DND-41 (cell line): Measurements from ENCODE around the gene NAGA.

ENCODE experiments used
- ATAC-seq: fragments of 200-7000 bp; cut with Tn5 transposase; 3 replicates; pipeline ENCODE4 v1.9.1; 2021; ENCODE audit warnings: low read depth; ENCODE audit not compliant: insufficient read depth
- DNase-seq: peaks from one replicate; pipeline ENCODE4 v3.0.0-alpha.2; 2020
- H2AFZ ChIP-seq: 2 replicates; pipeline ENCODE4 v1.6.0; 2012; ENCODE audit warnings: low read depth, low read length
- H3K27ac ChIP-seq: 2 replicates; pipeline ENCODE4 v1.5.1; 2012; ENCODE audit warnings: low read length, inconsistent platforms
- H3K27me3 ChIP-seq: fragments of 200-600 bp; sonication (generic); 2 replicates; pipeline ENCODE4 v1.6.0; 2012; ENCODE audit warnings: low read length, mild to moderate bottlenecking, inconsistent platforms; ENCODE audit not compliant: insufficient read depth, poor library complexity
- H3K36me3 ChIP-seq: 2 replicates; pipeline ENCODE4 v1.5.1; 2012; ENCODE audit warnings: low read length, inconsistent platforms; ENCODE audit not compliant: insufficient read depth
- H3K4me1 ChIP-seq: 2 replicates; pipeline ENCODE4 v1.5.1; 2012; ENCODE audit warnings: mild to moderate bottlenecking, low read length; ENCODE audit not compliant: insufficient read depth
- H3K4me2 ChIP-seq: 2 replicates; pipeline ENCODE4 v1.6.0; 2012; ENCODE audit warnings: mild to moderate bottlenecking, moderate library complexity, low read length, inconsistent platforms; ENCODE audit not compliant: insufficient read depth
- H3K4me3 ChIP-seq, 2 experiments: fragments of 200-600 bp in 1 of 2; shearing (Covaris generic) in 1 of 2; 2 replicates each; pipeline ENCODE4 v1.5.1; 2012 to 2016; ENCODE audit warnings: inconsistent platforms in 2 of 2, low read length in 2 of 2, mild to moderate bottlenecking in 2 of 2, low read depth in 1 of 2, moderate library complexity in 1 of 2
- H3K79me2 ChIP-seq: 2 replicates; pipeline ENCODE4 v1.6.0; 2012; ENCODE audit warnings: low read length, inconsistent platforms; ENCODE audit not compliant: insufficient read depth
- H3K9ac ChIP-seq: 2 replicates; pipeline ENCODE4 v1.6.0; 2012; ENCODE audit warnings: low read depth, mild to moderate bottlenecking, inconsistent platforms, low read length, moderate library complexity
- H3K9me3 ChIP-seq: 2 replicates; pipeline ENCODE4 v1.5.1; 2012; ENCODE audit warnings: low read length, moderate library complexity, mild to moderate bottlenecking, inconsistent platforms; ENCODE audit not compliant: insufficient read depth, severe bottlenecking
- H4K20me1 ChIP-seq: 2 replicates; pipeline ENCODE4 v1.6.0; 2012; ENCODE audit warnings: low read length; ENCODE audit not compliant: insufficient read depth
- EZH2 ChIP-seq: IDR thresholded peaks from 3 replicates; pipeline ENCODE4 v1.6.1; 2012; ENCODE audit warnings: borderline replicate concordance, low read depth, mild to moderate bottlenecking, moderate library complexity, low read length, inconsistent platforms; ENCODE audit not compliant: severe bottlenecking
- TF ChIP-seq, protein P1 (sequence below): IDR thresholded peaks from 2 replicates; pipeline ENCODE4 v1.5.1; 2012; ENCODE audit warnings: borderline replicate concordance, low read length, moderate library complexity, mild to moderate bottlenecking; ENCODE audit not compliant: poor library complexity, severe bottlenecking; ENCODE audit errors: extremely low read depth

NAGA gene

DNA sequence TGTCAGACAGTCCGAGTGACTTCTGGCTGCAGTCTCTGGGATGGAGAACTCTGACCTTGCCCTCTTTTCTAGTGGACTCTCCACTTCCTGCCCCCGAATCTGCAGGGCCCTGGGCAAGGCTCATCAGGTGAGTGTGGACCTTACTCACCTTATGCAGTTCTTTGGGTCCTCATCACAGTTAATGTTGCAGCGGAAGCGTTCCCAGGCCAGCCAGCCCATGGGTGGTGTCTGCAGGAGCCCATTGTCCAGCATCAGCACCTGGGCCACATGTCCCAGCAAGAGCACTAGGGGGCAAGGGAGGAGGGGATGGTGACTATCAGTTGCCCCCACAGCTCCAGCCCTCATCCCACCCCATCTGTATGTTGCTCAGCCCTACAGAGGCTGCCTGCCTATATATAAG lies 2.3 kb downstream of the NAGA start:
- ATAC-seq (no peak), DNase-seq (no peak)
- Histone ChIP-seq H4K20me1 (no peaks in the 10 kb centered on the region), H3K9me3 (no peaks in the 10 kb centered on the region), H3K79me2 (peaks cover 8% of the 10 kb centered on the region; the same call in 1 of the 2 replicates), H3K4me3 (no peak overlapping the region), H3K4me2 (no peak overlapping the region), H3K36me3 (peaks cover 28% of the 10 kb centered on the region), H2AFZ (no peak overlapping the region), H3K27ac (no peak overlapping the region), H3K9ac (no peak overlapping the region), H3K27me3 (no peaks in the 10 kb centered on the region), H3K4me1 (peaks cover 29% of the 10 kb centered on the region)
- no peak for TF ChIP-seq EZH2
- TF ChIP-seq, protein P1, sequence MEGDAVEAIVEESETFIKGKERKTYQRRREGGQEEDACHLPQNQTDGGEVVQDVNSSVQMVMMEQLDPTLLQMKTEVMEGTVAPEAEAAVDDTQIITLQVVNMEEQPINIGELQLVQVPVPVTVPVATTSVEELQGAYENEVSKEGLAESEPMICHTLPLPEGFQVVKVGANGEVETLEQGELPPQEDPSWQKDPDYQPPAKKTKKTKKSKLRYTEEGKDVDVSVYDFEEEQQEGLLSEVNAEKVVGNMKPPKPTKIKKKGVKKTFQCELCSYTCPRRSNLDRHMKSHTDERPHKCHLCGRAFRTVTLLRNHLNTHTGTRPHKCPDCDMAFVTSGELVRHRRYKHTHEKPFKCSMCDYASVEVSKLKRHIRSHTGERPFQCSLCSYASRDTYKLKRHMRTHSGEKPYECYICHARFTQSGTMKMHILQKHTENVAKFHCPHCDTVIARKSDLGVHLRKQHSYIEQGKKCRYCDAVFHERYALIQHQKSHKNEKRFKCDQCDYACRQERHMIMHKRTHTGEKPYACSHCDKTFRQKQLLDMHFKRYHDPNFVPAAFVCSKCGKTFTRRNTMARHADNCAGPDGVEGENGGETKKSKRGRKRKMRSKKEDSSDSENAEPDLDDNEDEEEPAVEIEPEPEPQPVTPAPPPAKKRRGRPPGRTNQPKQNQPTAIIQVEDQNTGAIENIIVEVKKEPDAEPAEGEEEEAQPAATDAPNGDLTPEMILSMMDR = no peak

DNA sequence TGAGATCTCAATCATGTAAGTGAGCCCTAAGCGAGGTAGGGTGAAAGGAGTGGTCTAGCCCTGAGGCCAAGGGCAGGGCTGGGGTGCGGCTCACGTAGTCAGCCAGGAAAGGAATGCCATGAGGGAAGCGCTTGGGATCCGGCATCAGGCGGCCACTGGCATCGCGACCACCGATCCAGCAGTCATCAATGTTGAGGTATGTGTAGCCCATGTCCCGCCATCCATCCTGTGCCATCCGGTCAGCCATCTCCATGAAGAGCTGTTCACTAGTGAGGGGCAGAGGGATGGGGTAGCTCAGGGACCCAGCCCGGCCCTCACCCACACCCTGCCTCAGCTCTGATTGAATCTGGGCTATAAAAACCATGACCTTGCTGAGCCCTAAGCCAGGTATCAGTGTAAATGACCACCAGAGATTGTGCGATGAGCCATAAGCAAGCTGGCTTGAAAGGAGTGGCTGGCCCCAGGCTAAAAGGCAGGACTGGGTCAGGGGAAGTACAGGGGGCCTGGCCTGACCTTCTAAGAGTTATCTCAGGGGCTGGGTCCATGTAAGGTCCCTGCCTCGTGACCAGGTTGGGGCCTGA lies 2.9 kb downstream of the NAGA start:
- no peaks in the 10 kb centered on the region for H4K20me1 ChIP-seq
- H3K4me1 ChIP-seq = peaks cover 29% of the 10 kb centered on the region
- H3K27me3 ChIP-seq = no peaks in the 10 kb centered on the region
- H3K4me3 ChIP-seq = no peak overlapping the region
- no peak for DNase-seq
- no peak overlapping the region for H2AFZ ChIP-seq
- peaks cover 8% of the 10 kb centered on the region; the same call in 1 of the 2 replicates for H3K79me2 ChIP-seq
- H3K4me2 ChIP-seq = no peak overlapping the region
- no peak for ATAC-seq
- no peak for TF ChIP-seq EZH2
- TF ChIP-seq, protein P1 = no peak
- H3K27ac ChIP-seq = no peak overlapping the region
- H3K9ac ChIP-seq = no peak overlapping the region
- no peaks in the 10 kb centered on the region for H3K9me3 ChIP-seq
- H3K36me3 ChIP-seq = peaks cover 31% of the 10 kb centered on the region

DNA sequence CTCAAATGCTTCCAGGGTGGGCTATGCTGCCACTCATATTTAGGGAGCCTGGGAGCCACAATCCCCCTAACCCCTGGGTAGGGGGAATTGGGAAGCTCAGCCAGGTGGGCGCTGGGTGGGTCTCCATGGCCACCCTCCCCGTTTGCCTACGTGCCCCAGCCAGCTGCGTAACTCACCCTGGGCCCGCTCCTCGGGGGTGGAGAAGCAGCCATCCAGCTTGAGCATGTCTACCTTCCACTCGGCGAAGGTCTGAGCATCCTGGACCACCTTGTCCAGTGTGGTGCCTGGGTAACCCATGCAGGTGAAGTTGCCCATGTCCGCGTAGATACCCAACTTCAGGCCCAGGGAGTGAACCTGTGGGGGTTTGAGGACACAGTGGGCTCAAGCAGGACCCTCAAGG lies 3.7 kb downstream of the NAGA start:
- Histone ChIP-seq H3K9ac (no peak overlapping the region), H3K4me2 (no peak overlapping the region), H3K79me2 (peaks cover 8% of the 10 kb centered on the region; the same call in 1 of the 2 replicates), H3K36me3 (peaks cover 34% of the 10 kb centered on the region), H3K27ac (no peak overlapping the region), H3K4me1 (peaks cover 29% of the 10 kb centered on the region), H3K4me3 (no peak overlapping the region), H4K20me1 (0 out of 2 replicates have a peak, but pooled peaks cover 2% of the 10 kb centered on the region), H3K27me3 (no peaks in the 10 kb centered on the region), H2AFZ (no peak overlapping the region), H3K9me3 (no peaks in the 10 kb centered on the region)
- DNase-seq (no peak), ATAC-seq (no peak)
- TF ChIP-seq, protein P1 = no peak
- no peak for TF ChIP-seq EZH2

DNA sequence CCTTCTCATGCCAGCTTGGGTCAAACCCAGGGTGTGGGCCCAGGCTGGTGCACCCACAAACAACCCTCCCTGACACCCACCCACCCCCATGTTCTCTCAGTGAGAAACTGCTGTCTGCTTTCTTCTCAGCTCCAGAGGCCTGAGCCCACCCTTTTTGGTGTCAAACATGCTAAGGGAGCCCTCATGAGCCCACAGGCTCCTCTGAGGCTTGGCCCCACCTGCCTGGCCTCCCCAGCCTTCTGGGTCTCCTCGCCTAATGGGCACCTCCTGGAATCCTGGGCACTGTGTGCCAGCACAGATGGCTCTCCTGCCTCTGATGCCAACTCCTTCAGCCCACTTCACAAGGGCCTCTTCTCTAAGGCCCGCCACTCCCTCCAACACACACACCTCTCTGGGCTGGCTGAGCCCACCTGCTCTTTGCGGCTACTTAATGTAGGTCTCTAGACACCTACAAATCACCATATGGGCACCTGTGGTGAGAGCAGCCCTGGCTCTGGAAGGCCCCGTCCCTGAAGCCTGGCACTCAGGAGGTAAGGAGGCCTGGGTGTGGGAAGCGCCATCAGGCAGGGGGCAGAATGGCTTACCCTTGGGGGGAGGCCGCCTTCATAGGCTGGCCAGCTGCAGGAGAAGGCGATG lies 4.4 kb downstream of the NAGA start:
- H3K4me3 ChIP-seq = no peak overlapping the region
- no peak overlapping the region for H3K27ac ChIP-seq
- no peak overlapping the region for H3K9ac ChIP-seq
- 0 out of 2 replicates have a peak, but pooled peaks cover 2% of the 10 kb centered on the region for H4K20me1 ChIP-seq
- ATAC-seq (no peak), DNase-seq (no peak)
- H3K9me3 ChIP-seq = no peaks in the 10 kb centered on the region
- H3K4me1 ChIP-seq = peaks cover 22% of the 10 kb centered on the region
- no peak overlapping the region for H3K4me2 ChIP-seq
- no peak for TF ChIP-seq EZH2
- TF ChIP-seq, protein P1 = no peak
- peaks cover 8% of the 10 kb centered on the region; the same call in 1 of the 2 replicates for H3K79me2 ChIP-seq
- peaks cover 37% of the 10 kb centered on the region for H3K36me3 ChIP-seq
- no peaks in the 10 kb centered on the region for H3K27me3 ChIP-seq
- no peak overlapping the region for H2AFZ ChIP-seq
